ENCODE data around the gene IRAK1.

The IRAK1 gene

GRCh38 chrX:153968255-153968654 is 51.4 kb downstream of the IRAK1 start:
- 43% methylated on average over 9 of the region's 9 CpGs for WGBS
- Histone ChIP-seq H3K27me3 (ENCODE audit: insufficient read depth, low read length) (no peaks in the 10 kb centered on the region), H3K4me3 (ENCODE audit: low read length) (peak overlapping the region; percentile 100), H3K4me1 (ENCODE audit: insufficient read depth, low read length) (0 out of 2 replicates have a peak, but pooled peaks cover 12% of the 10 kb centered on the region), H3K9ac (ENCODE audit: low read depth, low read length) (0 out of 2 replicates have a peak overlapping the region, but pooled peaks have one; percentile 14), H3K9me3 (ENCODE audit: insufficient read depth, low read depth, low read length) (no peaks in the 10 kb centered on the region), H3K36me3 (ENCODE audit: insufficient read depth, low read length) (peaks cover 30% of the 10 kb centered on the region), H3K27ac (ENCODE audit: low read depth, low read length) (no peak overlapping the region)

GRCh38 chrX:153967536-153968224 is 52.0 kb downstream of the IRAK1 start:
- Histone ChIP-seq H3K27me3 (ENCODE audit: insufficient read depth, low read length) (no peaks in the 10 kb centered on the region), H3K27ac (ENCODE audit: low read depth, low read length) (no peak overlapping the region), H3K9ac (ENCODE audit: low read depth, low read length) (no peak overlapping the region), H3K4me1 (ENCODE audit: insufficient read depth, low read length) (0 out of 2 replicates have a peak, but pooled peaks cover 12% of the 10 kb centered on the region), H3K4me3 (ENCODE audit: low read length) (peak overlapping the region; percentile 100; the same call in 1 of the 2 replicates), H3K36me3 (ENCODE audit: insufficient read depth, low read length) (peaks cover 35% of the 10 kb centered on the region), H3K9me3 (ENCODE audit: insufficient read depth, low read depth, low read length) (no peaks in the 10 kb centered on the region)
- WGBS: 79% methylated on average over 16 of the region's 16 CpGs

GRCh38 chrX:153966841-153967535 is 52.7 kb downstream of the IRAK1 start:
- Histone ChIP-seq H3K27me3 (ENCODE audit: insufficient read depth, low read length) (no peaks in the 10 kb centered on the region), H3K4me1 (ENCODE audit: insufficient read depth, low read length) (0 out of 2 replicates have a peak, but pooled peaks cover 12% of the 10 kb centered on the region), H3K4me3 (ENCODE audit: low read length) (no peak overlapping the region), H3K9me3 (ENCODE audit: insufficient read depth, low read depth, low read length) (no peaks in the 10 kb centered on the region), H3K27ac (ENCODE audit: low read depth, low read length) (no peak overlapping the region), H3K36me3 (ENCODE audit: insufficient read depth, low read length) (peaks cover 42% of the 10 kb centered on the region), H3K9ac (ENCODE audit: low read depth, low read length) (no peak overlapping the region)
- 79% methylated on average over 14 of the region's 14 CpGs for WGBS

GRCh38 chrX:153966283-153966688 is 53.4 kb downstream of the IRAK1 start:
- H3K36me3 ChIP-seq (ENCODE audit: insufficient read depth, low read length): peaks cover 49% of the 10 kb centered on the region
- H3K9ac ChIP-seq (ENCODE audit: low read depth, low read length): no peak overlapping the region
- 0 out of 2 replicates have a peak, but pooled peaks cover 12% of the 10 kb centered on the region for H3K4me1 ChIP-seq (ENCODE audit: insufficient read depth, low read length)
- no peak overlapping the region for H3K4me3 ChIP-seq (ENCODE audit: low read length)
- no peaks in the 10 kb centered on the region for H3K9me3 ChIP-seq (ENCODE audit: insufficient read depth, low read depth, low read length)
- 87% methylated on average over 15 of the region's 15 CpGs for whole genome bisulfite sequencing
- no peaks in the 10 kb centered on the region for H3K27me3 ChIP-seq (ENCODE audit: insufficient read depth, low read length)
- no peak overlapping the region for H3K27ac ChIP-seq (ENCODE audit: low read depth, low read length)

- H3K27ac ChIP-seq (ENCODE audit: low read depth, low read length): no peak overlapping the region
- H3K27me3 ChIP-seq (ENCODE audit: insufficient read depth, low read length): no peaks in the 10 kb centered on the region
- no peaks in the 10 kb centered on the region for H3K9me3 ChIP-seq (ENCODE audit: insufficient read depth, low read depth, low read length)
- 91% methylated on average over 5 of the region's 5 CpGs for WGBS
- no peak overlapping the region for H3K9ac ChIP-seq (ENCODE audit: low read depth, low read length)
- H3K36me3 ChIP-seq (ENCODE audit: insufficient read depth, low read length): peaks cover 58% of the 10 kb centered on the region
- 0 out of 2 replicates have a peak, but pooled peaks cover 12% of the 10 kb centered on the region for H3K4me1 ChIP-seq (ENCODE audit: insufficient read depth, low read length)
- no peak overlapping the region for H3K4me3 ChIP-seq (ENCODE audit: low read length)
These were observed 54.3 kb downstream of the IRAK1 start for GRCh38 chrX:153965406-153965805.

- no peak overlapping the region for H3K9ac ChIP-seq (ENCODE audit: low read depth, low read length)
- no peaks in the 10 kb centered on the region for H3K9me3 ChIP-seq (ENCODE audit: insufficient read depth, low read depth, low read length)
- 95% methylated on average over 14 of the region's 14 CpGs for WGBS
- H3K4me1 ChIP-seq (ENCODE audit: insufficient read depth, low read length): 0 out of 2 replicates have a peak, but pooled peaks cover 12% of the 10 kb centered on the region
- H3K4me3 ChIP-seq (ENCODE audit: low read length): no peak overlapping the region
- no peaks in the 10 kb centered on the region for H3K27me3 ChIP-seq (ENCODE audit: insufficient read depth, low read length)
- H3K36me3 ChIP-seq (ENCODE audit: insufficient read depth, low read length): peaks cover 69% of the 10 kb centered on the region
- no peak overlapping the region for H3K27ac ChIP-seq (ENCODE audit: low read depth, low read length)
These were observed 55.6 kb downstream of the IRAK1 start for GRCh38 chrX:153964105-153964504.

GRCh38 chrX:153963546-153963945 is 56.2 kb downstream of the IRAK1 start:
- Histone ChIP-seq H3K9ac (ENCODE audit: low read depth, low read length) (no peak overlapping the region), H3K36me3 (ENCODE audit: insufficient read depth, low read length) (peaks cover 73% of the 10 kb centered on the region), H3K4me3 (ENCODE audit: low read length) (no peak overlapping the region), H3K9me3 (ENCODE audit: insufficient read depth, low read depth, low read length) (no peaks in the 10 kb centered on the region), H3K27me3 (ENCODE audit: insufficient read depth, low read length) (no peaks in the 10 kb centered on the region), H3K4me1 (ENCODE audit: insufficient read depth, low read length) (0 out of 2 replicates have a peak, but pooled peaks cover 12% of the 10 kb centered on the region), H3K27ac (ENCODE audit: low read depth, low read length) (no peak overlapping the region)
- 95% methylated on average over 12 of the region's 12 CpGs for WGBS

- peaks cover 84% of the 10 kb centered on the region for H3K36me3 ChIP-seq (ENCODE audit: insufficient read depth, low read length)
- no peak overlapping the region for H3K9ac ChIP-seq (ENCODE audit: low read depth, low read length)
- 95% methylated on average over 11 of the region's 11 CpGs for WGBS
- no peaks in the 10 kb centered on the region for H3K9me3 ChIP-seq (ENCODE audit: insufficient read depth, low read depth, low read length)
- no peak overlapping the region for H3K27ac ChIP-seq (ENCODE audit: low read depth, low read length)
- H3K27me3 ChIP-seq (ENCODE audit: insufficient read depth, low read length): no peaks in the 10 kb centered on the region
- no peak overlapping the region for H3K4me3 ChIP-seq (ENCODE audit: low read length)
- no peaks in the 10 kb centered on the region for H3K4me1 ChIP-seq (ENCODE audit: insufficient read depth, low read length)
These were observed 58.4 kb downstream of the IRAK1 start for GRCh38 chrX:153961292-153961691.

GRCh38 chrX:153960786-153961185 is 58.9 kb downstream of the IRAK1 start:
- H3K36me3 ChIP-seq (ENCODE audit: insufficient read depth, low read length): peaks cover 89% of the 10 kb centered on the region
- no peaks in the 10 kb centered on the region for H3K4me1 ChIP-seq (ENCODE audit: insufficient read depth, low read length)
- WGBS: 95% methylated on average over 22 of the region's 22 CpGs

More at GRCh38 chrX:153960786-153961185, 58.9 kb downstream of the IRAK1 start:
- Histone ChIP-seq H3K4me3 (ENCODE audit: low read length) (no peak overlapping the region), H3K9me3 (ENCODE audit: insufficient read depth, low read depth, low read length) (no peaks in the 10 kb centered on the region), H3K27me3 (ENCODE audit: insufficient read depth, low read length) (no peaks in the 10 kb centered on the region), H3K9ac (ENCODE audit: low read depth, low read length) (no peak overlapping the region), H3K27ac (ENCODE audit: low read depth, low read length) (no peak overlapping the region)

All from HUES64 (cell line).